ENCODE measurements around the gene TBX2. TPM values are rescaled to one million over a fixed set of nuclear protein-coding genes. Genes with fewer than 3 reads are reported as not detected.

The TBX2 gene
- total and polyA plus RNA-seq, 2 of the 13 experiments (the other 11 are each of a cell fraction or from before 2014, with no cell fraction given), result 2.8 to 15.3 TPM

DNA sequence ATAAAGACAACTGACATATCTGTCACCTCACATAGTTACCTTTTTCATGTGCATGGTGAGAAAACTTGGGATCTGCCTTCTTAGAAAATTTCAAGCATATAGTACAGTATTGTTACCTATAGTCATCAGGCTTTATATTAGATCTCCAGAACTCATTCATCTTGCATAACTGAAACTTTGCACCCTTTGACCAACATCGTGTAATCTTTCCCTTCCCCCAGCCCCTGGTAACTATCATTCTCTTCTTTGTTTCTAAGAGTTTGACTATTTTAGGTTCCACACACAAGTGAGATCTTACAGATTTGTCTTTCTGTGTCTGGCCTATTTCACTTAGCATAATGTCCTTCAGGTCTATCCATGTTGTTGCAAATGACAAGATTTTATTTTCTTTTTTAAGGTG is 29.6 kb downstream of the TBX2 start (continued):
- TF ChIP-seq POLR2AphosphoS2 (IDR thresholded peaks at IDR 0.05; ENCODE audit: low read depth, low read length), result no peak
- TF ChIP-seq ZNF225 (CRISPR knock-in tag; IDR thresholded peaks at IDR 0.05), result no peak
- TF ChIP-seq EHMT2 (IDR thresholded peaks at IDR 0.05; ENCODE audit: borderline replicate concordance, low read depth, low read length), result no peak
- TF ChIP-seq, protein P1, sequence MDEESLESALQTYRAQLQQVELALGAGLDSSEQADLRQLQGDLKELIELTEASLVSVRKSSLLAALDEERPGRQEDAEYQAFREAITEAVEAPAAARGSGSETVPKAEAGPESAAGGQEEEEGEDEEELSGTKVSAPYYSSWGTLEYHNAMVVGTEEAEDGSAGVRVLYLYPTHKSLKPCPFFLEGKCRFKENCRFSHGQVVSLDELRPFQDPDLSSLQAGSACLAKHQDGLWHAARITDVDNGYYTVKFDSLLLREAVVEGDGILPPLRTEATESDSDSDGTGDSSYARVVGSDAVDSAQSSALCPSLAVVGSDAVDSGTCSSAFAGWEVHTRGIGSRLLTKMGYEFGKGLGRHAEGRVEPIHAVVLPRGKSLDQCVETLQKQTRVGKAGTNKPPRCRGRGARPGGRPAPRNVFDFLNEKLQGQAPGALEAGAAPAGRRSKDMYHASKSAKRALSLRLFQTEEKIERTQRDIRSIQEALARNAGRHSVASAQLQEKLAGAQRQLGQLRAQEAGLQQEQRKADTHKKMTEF (CRISPR knock-in tag; IDR thresholded peaks at IDR 0.05), result peak; percentile 44; the same call in 1 of the 2 replicates
- TF ChIP-seq NCOA5 (CRISPR knock-in tag; IDR thresholded peaks at IDR 0.05), result no peak
- TF ChIP-seq, protein P2, sequence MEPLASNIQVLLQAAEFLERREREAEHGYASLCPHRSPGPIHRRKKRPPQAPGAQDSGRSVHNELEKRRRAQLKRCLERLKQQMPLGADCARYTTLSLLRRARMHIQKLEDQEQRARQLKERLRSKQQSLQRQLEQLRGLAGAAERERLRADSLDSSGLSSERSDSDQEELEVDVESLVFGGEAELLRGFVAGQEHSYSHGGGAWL (CRISPR knock-in tag; IDR thresholded peaks at IDR 0.05), result no peak
- TF ChIP-seq, protein P3, sequence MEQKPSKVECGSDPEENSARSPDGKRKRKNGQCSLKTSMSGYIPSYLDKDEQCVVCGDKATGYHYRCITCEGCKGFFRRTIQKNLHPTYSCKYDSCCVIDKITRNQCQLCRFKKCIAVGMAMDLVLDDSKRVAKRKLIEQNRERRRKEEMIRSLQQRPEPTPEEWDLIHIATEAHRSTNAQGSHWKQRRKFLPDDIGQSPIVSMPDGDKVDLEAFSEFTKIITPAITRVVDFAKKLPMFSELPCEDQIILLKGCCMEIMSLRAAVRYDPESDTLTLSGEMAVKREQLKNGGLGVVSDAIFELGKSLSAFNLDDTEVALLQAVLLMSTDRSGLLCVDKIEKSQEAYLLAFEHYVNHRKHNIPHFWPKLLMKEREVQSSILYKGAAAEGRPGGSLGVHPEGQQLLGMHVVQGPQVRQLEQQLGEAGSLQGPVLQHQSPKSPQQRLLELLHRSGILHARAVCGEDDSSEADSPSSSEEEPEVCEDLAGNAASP (CRISPR knock-in tag; IDR thresholded peaks at IDR 0.05; ENCODE audit: borderline replicate concordance), result no peak
- TF ChIP-seq U2AF2 (IDR thresholded peaks at IDR 0.05; ENCODE audit: low read depth, low read length), result no peak
- no peak for TF ChIP-seq CENPX (CRISPR knock-in tag; IDR thresholded peaks at IDR 0.05)
- no peak for TF ChIP-seq ZBTB20 (CRISPR knock-in tag; IDR thresholded peaks at IDR 0.05; ENCODE audit: borderline replicate concordance, low read depth)
- TF ChIP-seq KLF16 (CRISPR knock-in tag; IDR thresholded peaks at IDR 0.05), result 0 out of 4 replicates have a peak, but pooled peaks of 1 of the 2 experiments have one; percentile 33
- TF ChIP-seq ZNF564 (CRISPR knock-in tag; IDR thresholded peaks at IDR 0.05), result no peak
- TF ChIP-seq, protein P4, sequence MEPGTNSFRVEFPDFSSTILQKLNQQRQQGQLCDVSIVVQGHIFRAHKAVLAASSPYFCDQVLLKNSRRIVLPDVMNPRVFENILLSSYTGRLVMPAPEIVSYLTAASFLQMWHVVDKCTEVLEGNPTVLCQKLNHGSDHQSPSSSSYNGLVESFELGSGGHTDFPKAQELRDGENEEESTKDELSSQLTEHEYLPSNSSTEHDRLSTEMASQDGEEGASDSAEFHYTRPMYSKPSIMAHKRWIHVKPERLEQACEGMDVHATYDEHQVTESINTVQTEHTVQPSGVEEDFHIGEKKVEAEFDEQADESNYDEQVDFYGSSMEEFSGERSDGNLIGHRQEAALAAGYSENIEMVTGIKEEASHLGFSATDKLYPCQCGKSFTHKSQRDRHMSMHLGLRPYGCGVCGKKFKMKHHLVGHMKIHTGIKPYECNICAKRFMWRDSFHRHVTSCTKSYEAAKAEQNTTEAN (CRISPR knock-in tag; conservative IDR thresholded peaks at IDR 0.05), result no peak
- no peak for TF ChIP-seq RXRA (CRISPR knock-in tag; IDR thresholded peaks at IDR 0.05)
- TF ChIP-seq ZNF776 (CRISPR knock-in tag; IDR thresholded peaks at IDR 0.05), result no peak
- TF ChIP-seq ZSCAN29 (CRISPR knock-in tag; conservative IDR thresholded peaks at IDR 0.05), result no peak
- no peak for TF ChIP-seq TARDBP (CRISPR knock-in tag; IDR thresholded peaks at IDR 0.05)
- TF ChIP-seq, protein P5, sequence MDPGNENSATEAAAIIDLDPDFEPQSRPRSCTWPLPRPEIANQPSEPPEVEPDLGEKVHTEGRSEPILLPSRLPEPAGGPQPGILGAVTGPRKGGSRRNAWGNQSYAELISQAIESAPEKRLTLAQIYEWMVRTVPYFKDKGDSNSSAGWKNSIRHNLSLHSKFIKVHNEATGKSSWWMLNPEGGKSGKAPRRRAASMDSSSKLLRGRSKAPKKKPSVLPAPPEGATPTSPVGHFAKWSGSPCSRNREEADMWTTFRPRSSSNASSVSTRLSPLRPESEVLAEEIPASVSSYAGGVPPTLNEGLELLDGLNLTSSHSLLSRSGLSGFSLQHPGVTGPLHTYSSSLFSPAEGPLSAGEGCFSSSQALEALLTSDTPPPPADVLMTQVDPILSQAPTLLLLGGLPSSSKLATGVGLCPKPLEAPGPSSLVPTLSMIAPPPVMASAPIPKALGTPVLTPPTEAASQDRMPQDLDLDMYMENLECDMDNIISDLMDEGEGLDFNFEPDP (CRISPR knock-in tag; conservative IDR thresholded peaks at IDR 0.05), result no peak
- TF ChIP-seq, protein P6, sequence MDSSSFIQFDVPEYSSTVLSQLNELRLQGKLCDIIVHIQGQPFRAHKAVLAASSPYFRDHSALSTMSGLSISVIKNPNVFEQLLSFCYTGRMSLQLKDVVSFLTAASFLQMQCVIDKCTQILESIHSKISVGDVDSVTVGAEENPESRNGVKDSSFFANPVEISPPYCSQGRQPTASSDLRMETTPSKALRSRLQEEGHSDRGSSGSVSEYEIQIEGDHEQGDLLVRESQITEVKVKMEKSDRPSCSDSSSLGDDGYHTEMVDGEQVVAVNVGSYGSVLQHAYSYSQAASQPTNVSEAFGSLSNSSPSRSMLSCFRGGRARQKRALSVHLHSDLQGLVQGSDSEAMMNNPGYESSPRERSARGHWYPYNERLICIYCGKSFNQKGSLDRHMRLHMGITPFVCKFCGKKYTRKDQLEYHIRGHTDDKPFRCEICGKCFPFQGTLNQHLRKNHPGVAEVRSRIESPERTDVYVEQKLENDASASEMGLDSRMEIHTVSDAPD (CRISPR knock-in tag; IDR thresholded peaks at IDR 0.05), result no peak
- no peak for TF ChIP-seq RBM39 (IDR thresholded peaks at IDR 0.05; ENCODE audit: low read depth, low read length, poor library complexity, severe bottlenecking)
- no peak for TF ChIP-seq LCORL (IDR thresholded peaks at IDR 0.05)
- TF ChIP-seq LCORL (CRISPR knock-in tag; IDR thresholded peaks at IDR 0.05), result no peak
- TF ChIP-seq, protein P7, sequence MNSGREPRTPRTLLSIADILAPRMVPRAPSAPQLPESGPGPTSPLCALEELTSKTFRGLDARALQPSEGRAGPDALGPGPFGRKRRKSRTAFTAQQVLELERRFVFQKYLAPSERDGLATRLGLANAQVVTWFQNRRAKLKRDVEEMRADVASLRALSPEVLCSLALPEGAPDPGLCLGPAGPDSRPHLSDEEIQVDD (CRISPR knock-in tag; IDR thresholded peaks at IDR 0.05; ENCODE audit: borderline replicate concordance), result no peak
- no peak for TF ChIP-seq KLF11 (CRISPR knock-in tag; IDR thresholded peaks at IDR 0.05)
